Gastrocnemius medialis (tissue), 4 donors: ENCODE measurements around the gene HOXD12. TPM values are rescaled to one million over a fixed set of nuclear protein-coding genes. Genes with fewer than 3 reads are reported as not detected.

Experiments
- ATAC-seq, 2 donors: fragments of 150-250 bp; one replicate each; pipeline ENCODE4 v1.9.1; 2016
- DNase-seq, 2 donors: peaks; one replicate each; pipeline ENCODE4 v3.0.0-alpha.2; 2019
- H3K27ac ChIP-seq, 4 donors: fragments of 200-600 bp; sonication (generic); 1 replicate in 1 of 4; 2 replicates in 3 of 4; pipeline ENCODE4 v1.5.1; 2016 to 2018; ENCODE audit warnings: mild to moderate bottlenecking in 2 of 4, moderate library complexity in 1 of 4
- H3K27me3 ChIP-seq, 3 donors: fragments of 200-600 bp; sonication (generic) in 2 of 3; 1 replicate in 1 of 3; 2 replicates in 2 of 3; pipeline versions ENCODE4 v1.5.1 to v1.6.0; 2016 to 2019; ENCODE audit warnings: mild to moderate bottlenecking in 1 of 3, moderate library complexity in 1 of 3
- H3K36me3 ChIP-seq, 2 donors: fragments of 200-600 bp; sonication (generic) in 1 of 2; one replicate each; pipeline ENCODE4 v1.5.1; 2017 to 2018
- H3K4me1 ChIP-seq, 2 donors: fragments of 200-600 bp; sonication (generic) in 1 of 2; one replicate each; pipeline ENCODE4 v1.5.1; 2016 to 2017; ENCODE audit warnings: mild to moderate bottlenecking in 2 of 2
- H3K4me3 ChIP-seq, 4 donors: fragments of 200-600 bp; sonication (generic) in 3 of 4; 1 replicate in 1 of 4; 2 replicates in 3 of 4; pipeline ENCODE4 v1.5.1; 2016 to 2019; ENCODE audit warnings: mild to moderate bottlenecking in 2 of 4
- H3K9me3 ChIP-seq, 3 donors: fragments of 200-600 bp; sonication (generic) in 2 of 3; 1 replicate in 1 of 3; 2 replicates in 2 of 3; pipeline ENCODE4 v1.5.1; 2016 to 2019
- POLR2A ChIP-seq, 2 donors: fragments of 450-650 bp; IDR thresholded peaks; one replicate each; pipeline ENCODE4 v1.6.1; 2017; ENCODE audit warnings: antibody characterized with exemption in 2 of 2, mild to moderate bottlenecking in 2 of 2, moderate library complexity in 2 of 2
- in situ Hi-C, 4 donors: fragments of 200-750 bp; cut with MboI; loops; one replicate each; pipeline versions ENCODE4 v1.15.0 to v1.8.0; 2017; ENCODE audit warnings: low sequenced_read_pairs in 4 of 4
- intact Hi-C: fragments of 100-400 bp; cut with DNase I; formaldehyde crosslinking; loops from one replicate; pipeline ENCODE4 v1.15.1; 2023; ENCODE audit warnings: low total_unique reads
- total RNA-seq, 4 donors: library from RNA; depleted of rRNA; stranded (reverse); fragments of >200 nt; gene quantifications; one replicate each; pipeline versions ENCODE4 v1.1.0 to v1.2.3, GENCODE V29; 2016
- TF ChIP-seq, protein P1 (sequence below), 5 experiments: fragments of 450-650 bp in 3 of 5; fragments of 200-600 bp in 2 of 5; sonication (generic) in 2 of 5; IDR thresholded peaks in 4 of 5; conservative IDR thresholded peaks in 1 of 5; 1 replicate in 4 of 5; 2 replicates in 1 of 5; pipeline ENCODE4 v1.5.1; 2016 to 2019; ENCODE audit warnings: antibody characterized with exemption in 5 of 5, mild to moderate bottlenecking in 3 of 5, moderate library complexity in 3 of 5

HOXD12 gene
- total RNA-seq, 4 donors from 2014 or later = not detected

- Histone ChIP-seq H3K36me3 (no peaks in the 10 kb centered on the region), H3K27ac (no peak overlapping the region), H3K4me3 (no peak overlapping the region), H3K27me3 (peaks cover 97 to 100% (median 100%) of the 10 kb centered on the region in 3 donors), H3K4me1 (peaks cover 6 to 16% of the 10 kb centered on the region in 2 donors), H3K9me3 (no peaks in the 10 kb centered on the region)
- TF ChIP-seq POLR2A (IDR thresholded peaks at IDR 0.05) = no peak
- TF ChIP-seq, protein P1, sequence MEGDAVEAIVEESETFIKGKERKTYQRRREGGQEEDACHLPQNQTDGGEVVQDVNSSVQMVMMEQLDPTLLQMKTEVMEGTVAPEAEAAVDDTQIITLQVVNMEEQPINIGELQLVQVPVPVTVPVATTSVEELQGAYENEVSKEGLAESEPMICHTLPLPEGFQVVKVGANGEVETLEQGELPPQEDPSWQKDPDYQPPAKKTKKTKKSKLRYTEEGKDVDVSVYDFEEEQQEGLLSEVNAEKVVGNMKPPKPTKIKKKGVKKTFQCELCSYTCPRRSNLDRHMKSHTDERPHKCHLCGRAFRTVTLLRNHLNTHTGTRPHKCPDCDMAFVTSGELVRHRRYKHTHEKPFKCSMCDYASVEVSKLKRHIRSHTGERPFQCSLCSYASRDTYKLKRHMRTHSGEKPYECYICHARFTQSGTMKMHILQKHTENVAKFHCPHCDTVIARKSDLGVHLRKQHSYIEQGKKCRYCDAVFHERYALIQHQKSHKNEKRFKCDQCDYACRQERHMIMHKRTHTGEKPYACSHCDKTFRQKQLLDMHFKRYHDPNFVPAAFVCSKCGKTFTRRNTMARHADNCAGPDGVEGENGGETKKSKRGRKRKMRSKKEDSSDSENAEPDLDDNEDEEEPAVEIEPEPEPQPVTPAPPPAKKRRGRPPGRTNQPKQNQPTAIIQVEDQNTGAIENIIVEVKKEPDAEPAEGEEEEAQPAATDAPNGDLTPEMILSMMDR (IDR thresholded peaks at IDR 0.05 in 4 of 5, conservative IDR thresholded peaks at IDR 0.05 in 1 of 5) = no peak
- intact Hi-C loops = loop anchor here (5.0 kb wide), 1 partner anchor 37 kb away; no protein-coding TSS in a partner anchor
- no peak for DNase-seq
- no peak for ATAC-seq
- in situ Hi-C loops = loop anchor here in 2 of 4 donors (25.0 kb wide), 1 partner anchor 698 kb away; no protein-coding TSS in a partner anchor
These were observed 14.7 kb downstream of the HOXD12 start for GRCh38 chr2:176114120-176114929.

DNA sequence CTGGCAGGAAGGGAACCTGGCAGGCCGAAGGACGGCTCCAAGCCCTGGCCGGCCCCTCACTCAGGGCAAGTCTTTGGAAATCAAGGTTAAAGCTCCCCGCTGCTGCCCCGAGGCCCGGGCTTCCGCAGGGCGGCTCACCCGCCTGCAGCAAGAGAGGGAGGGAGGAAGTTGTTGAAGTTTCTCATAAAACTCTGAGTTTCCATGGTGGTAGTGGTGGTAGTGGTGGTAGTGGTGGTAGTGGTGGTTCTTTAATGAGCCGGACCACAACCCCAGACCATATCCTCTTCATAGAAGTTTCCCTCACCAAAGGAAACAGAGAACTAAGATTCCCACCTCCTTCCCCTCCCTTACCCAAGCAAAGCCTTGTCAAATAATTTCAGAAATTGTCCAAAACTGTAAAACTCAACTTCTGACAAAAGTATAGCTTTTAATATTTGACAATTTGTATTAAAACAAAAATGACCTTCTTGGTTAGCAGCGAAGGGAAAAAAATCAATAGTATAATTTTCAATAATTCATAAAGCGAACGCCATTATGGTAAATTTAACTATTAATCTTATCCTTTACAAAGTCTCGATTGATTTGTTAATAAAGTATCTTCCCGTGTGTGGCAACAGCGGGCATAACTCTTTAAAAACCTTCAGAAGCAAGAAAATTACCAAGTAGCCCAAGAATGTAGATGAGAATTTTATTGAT is 15.5 kb downstream of the HOXD12 start:
- TF ChIP-seq, protein P1 (IDR thresholded peaks at IDR 0.05 in 4 of 5, conservative IDR thresholded peaks at IDR 0.05 in 1 of 5) = no peak
- no peak for TF ChIP-seq POLR2A (IDR thresholded peaks at IDR 0.05)
- Histone ChIP-seq H3K27ac (no peak overlapping the region), H3K4me3 (no peak overlapping the region), H3K27me3 (peaks cover 95 to 100% (median 100%) of the 10 kb centered on the region in 3 donors), H3K36me3 (no peaks in the 10 kb centered on the region), H3K9me3 (no peaks in the 10 kb centered on the region), H3K4me1 (peaks cover 6 to 16% of the 10 kb centered on the region in 2 donors)
- in situ Hi-C loops = loop anchor here in 2 of 4 donors (25.0 kb wide), 1 partner anchor 697 kb away; no protein-coding TSS in a partner anchor
- ATAC-seq = no peak
- DNase-seq = no peak
- intact Hi-C loops = loop anchor here (5.0 kb wide), 1 partner anchor 38 kb away; no protein-coding TSS in a partner anchor

- ATAC-seq (peak; percentile 70 to 79), DNase-seq (peak in 1 of 2 donors; percentile 43)
- peak within 1 kb of the TSS in 3 of 4 donors; percentile 3 to 12 (median 12) for H3K27ac ChIP-seq
- intact Hi-C loops (no loop called here), in situ Hi-C loops (loop anchor here in 2 of 4 donors (25.0 kb wide), 1 partner anchor 696 kb away; no protein-coding TSS in a partner anchor)
- H3K27me3 ChIP-seq = peaks cover 95 to 100% (median 100%) of the 10 kb centered on the region in 3 donors
- peak within 1 kb of the TSS; percentile 18 to 35 (median 30) for H3K4me3 ChIP-seq
- H3K4me1 ChIP-seq = peaks cover 6 to 15% of the 10 kb centered on the region in 2 donors
- no peaks in the 10 kb centered on the region for H3K36me3 ChIP-seq
- H3K9me3 ChIP-seq = no peaks in the 10 kb centered on the region
- TF ChIP-seq, protein P1 (IDR thresholded peaks at IDR 0.05 in 4 of 5, conservative IDR thresholded peaks at IDR 0.05 in 1 of 5) = peak in 4 of 5 experiments; percentile 23 to 49 (median 30)
- TF ChIP-seq POLR2A (IDR thresholded peaks at IDR 0.05) = no peak
These were observed 16.6 kb downstream of the HOXD12 start, which contains the start of gene HOXD10 for GRCh38 chr2:176115883-176116813. HOXD10 (plus strand) TSS chr2:176116778; CDS start chr2:176116834, 56 bp downstream.
